ENCODE results near the gene BRD1. TPM values are rescaled to one million over a fixed set of nuclear protein-coding genes. Genes with fewer than 3 reads are reported as not detected.
A peak's percentile ranks its signal among the peaks of the same experiment; 100 is the strongest.

BRD1 gene
- total RNA-seq, 1 donor from 2014 or later, result 35.1 TPM

DNA sequence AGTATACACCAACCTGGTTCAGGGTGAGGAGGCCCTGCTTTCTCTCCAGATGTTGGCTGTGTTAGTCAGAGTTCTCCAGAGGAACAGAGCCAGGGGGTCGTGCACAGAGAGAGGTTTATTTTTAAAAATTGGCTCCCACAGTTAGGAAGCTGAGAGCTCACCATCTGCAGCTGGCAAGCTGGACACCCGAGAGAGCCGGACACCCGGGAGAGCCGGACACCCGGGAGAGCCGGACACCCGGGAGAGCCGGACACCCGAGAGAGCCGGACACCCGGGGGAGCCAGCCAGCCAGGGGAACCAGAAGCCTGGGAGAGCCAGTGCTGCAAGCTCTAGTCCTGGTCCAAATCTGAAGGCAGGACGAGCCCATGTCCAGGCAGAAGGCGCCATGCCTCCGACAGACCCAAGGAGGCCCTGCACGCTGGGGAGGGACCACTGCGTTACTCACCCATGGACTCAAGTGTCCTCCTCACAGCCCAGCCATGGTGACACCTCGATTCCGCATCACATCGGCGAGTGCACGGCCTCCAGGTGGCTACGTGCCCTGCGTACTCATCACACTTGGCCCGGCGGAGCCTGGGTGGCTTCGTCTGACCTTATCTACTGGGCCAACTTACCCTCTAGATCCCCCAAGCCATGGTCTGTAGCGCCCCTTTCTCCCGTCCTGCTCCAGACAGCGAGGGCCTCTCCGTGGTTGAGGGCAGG, 99.0 kb downstream of the BRD1 start:
- Histone ChIP-seq H3K4me3 (no peak overlapping the region), H3K36me3 (no peaks in the 10 kb centered on the region), H3K9me3 (no peaks in the 10 kb centered on the region), H3K27ac (no peak overlapping the region), H3K4me1 (peaks cover 4% of the 10 kb centered on the region), H3K27me3 (no peaks in the 10 kb centered on the region)
- intact Hi-C loops (cut with DNase I), result no loop called here
- peak; percentile 56 to 85 for DNase-seq (ENCODE audit: extremely low spot score in 2 of 2)
- TF ChIP-seq POLR2A (IDR thresholded peaks at IDR 0.05) (no peak), POLR2AphosphoS5 (IDR thresholded peaks at IDR 0.05; ENCODE audit: insufficient read depth in 1 of 2, low read depth in 1 of 2) (no peak)
- TF ChIP-seq, protein P1, sequence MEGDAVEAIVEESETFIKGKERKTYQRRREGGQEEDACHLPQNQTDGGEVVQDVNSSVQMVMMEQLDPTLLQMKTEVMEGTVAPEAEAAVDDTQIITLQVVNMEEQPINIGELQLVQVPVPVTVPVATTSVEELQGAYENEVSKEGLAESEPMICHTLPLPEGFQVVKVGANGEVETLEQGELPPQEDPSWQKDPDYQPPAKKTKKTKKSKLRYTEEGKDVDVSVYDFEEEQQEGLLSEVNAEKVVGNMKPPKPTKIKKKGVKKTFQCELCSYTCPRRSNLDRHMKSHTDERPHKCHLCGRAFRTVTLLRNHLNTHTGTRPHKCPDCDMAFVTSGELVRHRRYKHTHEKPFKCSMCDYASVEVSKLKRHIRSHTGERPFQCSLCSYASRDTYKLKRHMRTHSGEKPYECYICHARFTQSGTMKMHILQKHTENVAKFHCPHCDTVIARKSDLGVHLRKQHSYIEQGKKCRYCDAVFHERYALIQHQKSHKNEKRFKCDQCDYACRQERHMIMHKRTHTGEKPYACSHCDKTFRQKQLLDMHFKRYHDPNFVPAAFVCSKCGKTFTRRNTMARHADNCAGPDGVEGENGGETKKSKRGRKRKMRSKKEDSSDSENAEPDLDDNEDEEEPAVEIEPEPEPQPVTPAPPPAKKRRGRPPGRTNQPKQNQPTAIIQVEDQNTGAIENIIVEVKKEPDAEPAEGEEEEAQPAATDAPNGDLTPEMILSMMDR (IDR thresholded peaks at IDR 0.05), result no peak

- DNase-seq (ENCODE audit: extremely low spot score in 2 of 2), result peak; percentile 29 to 82
- Histone ChIP-seq H3K27me3 (no peaks in the 10 kb centered on the region), H3K4me3 (no peak overlapping the region), H3K9me3 (no peaks in the 10 kb centered on the region), H3K4me1 (peaks cover 4% of the 10 kb centered on the region), H3K36me3 (no peaks in the 10 kb centered on the region), H3K27ac (no peak overlapping the region)
- intact Hi-C loops (cut with DNase I), result no loop called here
- TF ChIP-seq POLR2A (IDR thresholded peaks at IDR 0.05) (no peak), POLR2AphosphoS5 (IDR thresholded peaks at IDR 0.05; ENCODE audit: insufficient read depth in 1 of 2, low read depth in 1 of 2) (no peak)
Observed at GRCh38 chr22:49727881-49728569, 99.6 kb downstream of the BRD1 start.

DNA sequence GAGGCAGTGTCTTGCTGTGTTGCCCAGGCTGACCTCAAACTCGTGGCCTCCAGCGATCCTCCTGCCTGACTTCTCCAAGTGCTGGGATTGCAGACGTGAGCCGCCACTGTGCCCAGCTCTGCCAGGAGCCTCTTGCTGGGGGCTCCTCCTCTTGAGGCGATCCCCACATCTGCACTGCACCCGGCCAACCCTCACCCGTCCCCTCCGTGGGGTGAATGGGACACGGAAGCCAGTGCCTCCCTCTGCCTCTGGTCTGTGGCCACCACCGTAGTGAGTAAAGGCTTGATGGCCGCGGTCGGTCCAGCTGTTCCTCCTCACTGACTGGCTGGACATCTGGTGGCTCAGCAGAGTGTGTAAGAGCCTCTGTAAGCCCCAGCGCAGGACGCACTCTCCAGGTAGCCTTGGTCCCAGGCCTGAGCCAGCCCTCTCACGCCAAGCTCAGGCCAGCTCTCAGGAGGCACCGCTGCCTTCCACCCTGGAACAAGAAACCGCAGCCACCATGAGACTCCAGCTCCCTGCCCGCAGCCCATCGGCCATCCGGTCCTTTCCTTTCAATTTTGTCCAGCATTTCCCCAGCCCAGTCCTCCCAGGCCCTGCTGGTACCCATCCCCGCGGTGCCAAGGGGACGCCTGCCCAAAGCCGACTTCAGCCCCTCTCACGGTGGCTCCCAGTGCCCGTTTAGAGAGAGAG, 100.3 kb downstream of the BRD1 start:
- H3K4me1 ChIP-seq, result peaks cover 4% of the 10 kb centered on the region
- TF ChIP-seq POLR2A (IDR thresholded peaks at IDR 0.05), result no peak
- no peak for TF ChIP-seq POLR2AphosphoS5 (IDR thresholded peaks at IDR 0.05; ENCODE audit: insufficient read depth in 1 of 2, low read depth in 1 of 2)
- TF ChIP-seq, protein P1 (IDR thresholded peaks at IDR 0.05), result no peak
- peak; percentile 44 to 85 for DNase-seq (ENCODE audit: extremely low spot score in 2 of 2)
- H3K9me3 ChIP-seq, result no peaks in the 10 kb centered on the region
- H3K27me3 ChIP-seq, result no peaks in the 10 kb centered on the region
- H3K36me3 ChIP-seq, result no peaks in the 10 kb centered on the region
- H3K4me3 ChIP-seq, result no peak overlapping the region
- H3K27ac ChIP-seq, result no peak overlapping the region
- intact Hi-C loops (cut with DNase I), result no loop called here

GRCh38 chr22:49726701-49727101, 101.0 kb downstream of the BRD1 start:
- Histone ChIP-seq H3K4me3 (no peak overlapping the region), H3K27me3 (no peaks in the 10 kb centered on the region), H3K36me3 (no peaks in the 10 kb centered on the region), H3K4me1 (peaks cover 4% of the 10 kb centered on the region), H3K27ac (no peak overlapping the region), H3K9me3 (no peaks in the 10 kb centered on the region)
- TF ChIP-seq POLR2AphosphoS5 (IDR thresholded peaks at IDR 0.05; ENCODE audit: insufficient read depth in 1 of 2, low read depth in 1 of 2) (no peak), POLR2A (IDR thresholded peaks at IDR 0.05) (no peak)
- TF ChIP-seq, protein P1 (IDR thresholded peaks at IDR 0.05), result no peak
- intact Hi-C loops (cut with DNase I), result no loop called here
- DNase-seq (ENCODE audit: extremely low spot score in 2 of 2), result peak; percentile 13 to 46

- no peaks in the 10 kb centered on the region for H3K9me3 ChIP-seq
- peak; percentile 32 to 81 for DNase-seq (ENCODE audit: extremely low spot score in 2 of 2)
- TF ChIP-seq POLR2A (IDR thresholded peaks at IDR 0.05), result no peak
- TF ChIP-seq, protein P1 (IDR thresholded peaks at IDR 0.05), result no peak
- TF ChIP-seq POLR2AphosphoS5 (IDR thresholded peaks at IDR 0.05; ENCODE audit: insufficient read depth in 1 of 2, low read depth in 1 of 2), result no peak
- H3K27me3 ChIP-seq, result no peaks in the 10 kb centered on the region
- H3K4me1 ChIP-seq, result peaks cover 4% of the 10 kb centered on the region
- H3K4me3 ChIP-seq, result no peak overlapping the region
- no peaks in the 10 kb centered on the region for H3K36me3 ChIP-seq
- no peak overlapping the region for H3K27ac ChIP-seq
- intact Hi-C loops (cut with DNase I), result no loop called here
Observed at GRCh38 chr22:49726022-49726681, 101.5 kb downstream of the BRD1 start.
